ENCODE measurements around the gene SMCHD1.
"Not testable (repeated sequence)": the region's sequence is repeated elsewhere in the genome, so short reads cannot be mapped to it uniquely, and the experiment has no call there.

SMCHD1 gene

GRCh38 chr18:2827061-2827460 is 171.5 kb downstream of the SMCHD1 start:
- TF ChIP-seq CTCF (IDR thresholded peaks at IDR 0.05; ENCODE audit: low read depth, low read length), result no peak

GRCh38 chr18:2836118-2836517 is 180.6 kb downstream of the SMCHD1 start:
- DNase-seq (ENCODE audit: extremely low read depth, low read depth), result not testable (repeated sequence)

More at GRCh38 chr18:2827061-2827460, 171.5 kb downstream of the SMCHD1 start:
- no peak for DNase-seq (ENCODE audit: extremely low read depth, low read depth)

- not testable (repeated sequence) for DNase-seq (ENCODE audit: extremely low read depth, low read depth)
These were observed 181.8 kb downstream of the SMCHD1 start for GRCh38 chr18:2837290-2837689.

- TF ChIP-seq CTCF (IDR thresholded peaks at IDR 0.05; ENCODE audit: low read depth, low read length), result no peak
- no peak for DNase-seq (ENCODE audit: extremely low read depth, low read depth)
These were observed 183.7 kb downstream of the SMCHD1 start for GRCh38 chr18:2839202-2839601.

- no peak for DNase-seq (ENCODE audit: extremely low read depth, low read depth)
- no peak for TF ChIP-seq CTCF (IDR thresholded peaks at IDR 0.05; ENCODE audit: low read depth, low read length)
These were observed 185.0 kb downstream of the SMCHD1 start for GRCh38 chr18:2840521-2840920.

- DNase-seq (ENCODE audit: extremely low read depth, low read depth), result no peak
- no peak for TF ChIP-seq CTCF (IDR thresholded peaks at IDR 0.05; ENCODE audit: low read depth, low read length)
These were observed 187.6 kb downstream of the SMCHD1 start for GRCh38 chr18:2843146-2843545.

- no peak for TF ChIP-seq CTCF (IDR thresholded peaks at IDR 0.05; ENCODE audit: low read depth, low read length)
- no peak for DNase-seq (ENCODE audit: extremely low read depth, low read depth)
These were observed 189.6 kb downstream of the SMCHD1 start for GRCh38 chr18:2845172-2845571.

- TF ChIP-seq CTCF (IDR thresholded peaks at IDR 0.05; ENCODE audit: low read depth, low read length), result no peak
- DNase-seq (ENCODE audit: extremely low read depth, low read depth), result no peak
These were observed 191.2 kb downstream of the SMCHD1 start, which contains the start of gene EMILIN2 for GRCh38 chr18:2846636-2847316. TSS of gene EMILIN2 (plus strand) at chr18:2847006. CDS start at chr18:2847189, 183 bp downstream.
